GM12874 (cell line): ENCODE measurements around the gene SMKR1.

Experiments
- CTCF ChIP-seq: IDR thresholded peaks from 2 replicates; pipeline ENCODE4 v1.5.1; 2011; ENCODE audit warnings: low read depth, mild to moderate bottlenecking, control low read depth, low read length, moderate library complexity; ENCODE audit not compliant: insufficient read depth

SMKR1 gene

GRCh38 chr7:129501760-129502707, at the start of gene SMKR1:
Gene SMKR1 (plus strand): TSS chr7:129502531. CDS start chr7:129502825, 294 bp downstream.
- TF ChIP-seq CTCF = no peak

- no peak for TF ChIP-seq CTCF
Measured at GRCh38 chr7:129452589-129453231, 49.6 kb upstream of the SMKR1 start.

GRCh38 chr7:129453510-129454248, 48.7 kb upstream of the SMKR1 start:
- TF ChIP-seq CTCF = no peak

- TF ChIP-seq CTCF = no peak
Measured at GRCh38 chr7:129454249-129454551, 48.1 kb upstream of the SMKR1 start.

- TF ChIP-seq CTCF = no peak
Measured at GRCh38 chr7:129456421-129456820, 45.9 kb upstream of the SMKR1 start.

GRCh38 chr7:129457101-129457500, 45.2 kb upstream of the SMKR1 start:
- TF ChIP-seq CTCF = no peak

- TF ChIP-seq CTCF = no peak
Measured at GRCh38 chr7:129458171-129458570, 44.2 kb upstream of the SMKR1 start.
